ENCODE results near the gene SBK3.
"Not testable (repeated sequence)": the region's sequence is repeated elsewhere in the genome, so short reads cannot be mapped to it uniquely, and the experiment has no call there.

The SBK3 gene

GRCh38 chr19:55516878-55517620 is 28.3 kb downstream of the SBK3 start:
- DNase-seq (ENCODE audit: low spot score) = peak; percentile 89

GRCh38 chr19:55508120-55508519 is 37.2 kb downstream of the SBK3 start:
- no peak for DNase-seq (ENCODE audit: low spot score)

GRCh38 chr19:55504981-55505380 is 40.4 kb downstream of the SBK3 start:
- no peak for DNase-seq (ENCODE audit: low spot score)

- no peak for DNase-seq (ENCODE audit: low spot score)
Measured at GRCh38 chr19:55504252-55504603, 41.1 kb downstream of the SBK3 start.

GRCh38 chr19:55503502-55504251 is 41.7 kb downstream of the SBK3 start:
- DNase-seq (ENCODE audit: low spot score) = peak; percentile 90

DNA sequence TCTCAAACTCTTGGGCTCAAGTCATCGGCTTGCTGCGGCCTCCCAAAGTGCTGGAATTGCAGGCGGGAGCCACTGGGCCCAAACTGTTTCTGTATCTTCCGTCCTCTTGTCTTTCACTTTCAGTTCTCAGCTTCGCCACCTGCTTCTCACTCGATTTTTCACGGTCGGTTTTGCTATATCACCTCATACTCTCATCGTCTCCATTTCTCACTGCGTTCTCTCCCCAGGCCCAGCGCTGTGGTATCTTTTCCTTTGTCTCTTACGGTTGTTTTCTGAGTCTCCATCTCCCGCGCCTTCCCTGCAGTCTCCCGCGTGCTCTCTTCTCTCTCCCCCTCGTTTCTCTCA is 42.2 kb downstream of the SBK3 start:
- DNase-seq (ENCODE audit: low spot score) = no peak

- no peak for DNase-seq (ENCODE audit: low spot score)
Measured at GRCh38 chr19:55502197-55502952, 43.0 kb downstream of the SBK3 start.

DNA sequence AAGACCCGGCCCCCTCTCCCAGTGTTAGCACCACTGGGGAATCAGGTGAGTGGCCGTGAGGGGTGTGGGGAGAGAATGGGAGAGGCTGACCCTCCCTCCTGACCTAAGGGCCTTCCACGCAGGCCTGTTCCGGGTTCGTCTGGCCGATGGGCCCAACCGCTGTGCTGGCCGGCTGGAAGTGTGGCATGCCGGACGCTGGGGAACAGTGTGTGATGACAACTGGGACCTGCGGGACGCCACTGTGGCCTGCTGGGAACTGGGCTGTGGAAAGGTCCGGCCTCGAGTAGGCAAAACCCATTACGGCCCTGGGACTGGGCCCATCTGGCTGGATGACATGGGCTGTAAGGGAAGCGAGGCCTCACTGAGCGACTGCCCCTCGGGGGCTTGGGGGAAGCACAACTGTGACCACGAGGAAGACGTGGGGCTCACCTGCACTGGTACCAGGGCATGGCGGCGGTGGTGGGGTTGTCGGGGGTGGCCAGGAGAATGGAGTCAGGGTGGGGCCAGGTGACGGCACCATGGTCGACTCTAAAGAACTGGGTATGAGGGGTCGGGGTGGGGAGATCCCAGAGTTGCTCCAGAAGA is 44.9 kb downstream of the SBK3 start:
- no peak for DNase-seq (ENCODE audit: low spot score)

DNA sequence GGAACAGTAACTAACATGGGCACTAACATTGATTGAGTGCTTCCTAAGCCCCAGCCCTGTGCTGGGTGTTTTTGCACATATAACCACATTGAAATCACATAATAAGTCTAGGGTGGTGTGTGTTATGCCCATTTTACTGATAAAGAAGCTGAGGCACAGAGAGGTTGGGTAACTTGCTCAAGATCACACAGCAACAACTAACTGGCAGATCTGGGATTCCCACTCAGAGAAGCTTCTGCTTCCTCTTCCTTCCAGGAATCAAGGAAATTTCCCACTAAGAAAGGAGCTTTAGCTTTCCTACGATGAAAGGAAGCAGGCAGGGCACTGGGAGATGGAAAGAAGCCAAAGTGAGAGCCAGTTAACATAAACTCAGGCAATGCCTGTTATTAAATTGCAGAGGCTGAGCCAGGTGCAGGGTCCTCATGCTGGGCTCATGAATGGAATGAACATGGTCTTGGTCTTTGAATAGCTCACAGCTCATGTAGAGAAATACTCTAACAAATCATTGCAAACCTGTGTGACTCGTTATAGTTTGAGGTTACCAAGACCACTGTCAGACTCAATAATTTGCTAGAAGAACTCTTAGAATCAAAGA is 47.0 kb downstream of the SBK3 start:
- DNase-seq (ENCODE audit: low spot score) = no peak

- DNase-seq (ENCODE audit: low spot score) = no peak
Measured at GRCh38 chr19:55497763-55498162, 47.6 kb downstream of the SBK3 start.

DNA sequence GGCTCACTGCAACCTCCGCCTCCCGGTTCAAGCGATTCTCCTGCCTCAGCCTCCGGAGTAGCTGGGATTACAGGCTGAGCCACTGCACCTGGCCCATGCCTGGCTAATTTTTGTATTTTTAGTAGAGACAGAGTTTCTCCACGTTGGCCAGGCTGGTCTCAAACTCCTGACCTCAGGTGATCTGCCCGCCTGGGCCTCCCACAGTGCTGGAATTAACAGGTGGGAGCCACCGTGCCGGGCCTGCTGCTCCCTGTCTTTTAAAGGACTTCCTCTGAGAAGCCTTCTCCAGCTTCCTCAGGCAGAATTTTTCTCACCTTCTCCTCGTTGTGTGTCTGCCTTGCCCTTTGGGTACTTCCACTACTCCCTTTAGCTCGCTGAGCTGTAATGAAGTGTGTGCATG is 48.5 kb downstream of the SBK3 start:
- not testable (repeated sequence) for DNase-seq (ENCODE audit: low spot score)

- no peak for DNase-seq (ENCODE audit: low spot score)
Measured at GRCh38 chr19:55495646-55496349, 49.5 kb downstream of the SBK3 start.

GRCh38 chr19:55494172-55494761 is 51.1 kb downstream of the SBK3 start:
- DNase-seq (ENCODE audit: low spot score) = no peak

DNA sequence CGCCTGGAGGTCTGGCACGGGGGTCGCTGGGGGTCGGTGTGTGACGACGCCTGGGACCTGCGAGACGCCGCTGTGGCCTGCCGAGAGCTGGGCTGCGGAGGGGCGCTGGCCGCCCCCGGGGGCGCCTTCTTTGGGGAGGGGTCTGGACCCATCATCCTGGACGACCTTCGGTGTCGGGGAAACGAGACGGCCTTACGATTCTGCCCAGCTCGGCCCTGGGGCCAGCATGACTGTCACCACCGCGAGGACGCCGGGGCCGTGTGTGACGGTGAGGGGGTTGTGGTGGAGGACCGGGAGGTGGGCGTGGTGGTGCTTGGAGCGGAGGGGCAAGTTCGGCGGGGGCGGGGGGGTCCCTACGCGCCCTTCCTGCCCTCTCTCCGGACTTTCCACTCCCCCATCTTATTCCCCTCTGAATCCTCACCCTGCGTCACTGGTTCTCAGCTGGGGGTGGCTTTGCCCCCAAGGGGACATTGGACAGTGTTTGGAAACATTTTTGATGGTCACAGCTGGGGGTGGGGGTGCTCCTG is 51.6 kb downstream of the SBK3 start:
- no peak for DNase-seq (ENCODE audit: low spot score)

DNA sequence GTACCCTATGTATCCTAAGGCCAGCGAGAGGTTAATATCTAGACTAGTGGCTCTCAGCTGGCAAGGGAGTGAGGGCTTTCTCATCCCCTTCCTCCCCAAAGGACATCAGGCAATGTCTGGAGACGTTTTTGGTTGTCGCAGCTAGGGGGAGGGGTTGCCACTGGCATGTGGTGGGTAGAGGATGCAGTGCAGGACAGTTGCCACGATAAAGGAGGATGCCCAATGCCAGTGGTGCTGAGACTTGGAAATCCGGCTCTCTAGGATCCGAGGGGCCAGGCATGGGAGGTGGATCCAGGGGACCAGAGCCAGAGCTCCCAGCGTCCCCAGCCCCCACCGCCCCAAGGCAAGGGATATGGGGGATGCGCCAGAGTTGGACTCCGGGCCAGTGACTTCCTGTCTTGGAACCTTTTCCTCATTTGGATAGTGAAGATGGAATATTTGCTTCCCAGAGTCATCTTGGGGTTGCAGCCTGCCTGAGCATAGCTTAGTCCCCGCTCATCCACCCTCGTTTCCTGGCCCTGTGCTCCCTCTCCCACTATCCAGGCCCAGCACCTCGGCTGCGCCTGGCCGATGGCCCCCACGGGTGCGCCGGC is 52.2 kb downstream of the SBK3 start:
- DNase-seq (ENCODE audit: low spot score) = no peak

DNA sequence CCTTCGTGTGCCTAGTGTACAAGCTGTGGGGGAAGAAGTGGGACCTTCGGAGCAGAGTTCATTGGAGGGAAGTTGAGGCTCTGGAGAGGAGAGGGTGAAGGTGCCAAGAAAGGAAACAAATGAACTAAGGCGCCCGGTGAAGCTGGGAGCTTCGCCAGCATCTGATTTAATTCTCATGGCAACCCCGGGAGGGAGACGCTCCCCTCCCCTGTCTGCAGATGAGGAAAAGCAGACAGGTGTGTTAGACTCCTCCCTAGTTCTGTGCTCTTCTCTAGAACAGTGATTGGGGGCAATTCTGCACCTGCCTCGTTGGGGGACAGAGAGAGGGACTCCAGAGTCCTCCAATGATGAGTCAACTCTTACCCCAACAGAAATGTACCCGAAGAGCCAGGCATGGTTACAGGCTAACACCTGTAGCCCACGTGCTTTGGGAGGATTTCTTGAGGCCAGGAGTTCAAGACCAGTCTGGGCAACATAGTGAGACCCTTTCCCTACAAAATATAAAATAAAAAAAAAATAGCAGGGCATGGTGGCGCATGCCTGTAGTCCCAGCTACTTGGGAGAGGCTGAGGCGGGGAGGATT is 52.9 kb downstream of the SBK3 start:
- no peak for DNase-seq (ENCODE audit: low spot score)

- DNase-seq (ENCODE audit: low spot score) = no peak
Measured at GRCh38 chr19:55491546-55492360, 53.6 kb downstream of the SBK3 start.

All from CD4-positive, alpha-beta T cell treated with Interleukin-15 for 4 hours (primary cell).